Right atrium auricular region (tissue), 2 donors: ENCODE results near the gene FAM83E. TPM values are rescaled to one million over a fixed set of nuclear protein-coding genes. Genes with fewer than 3 reads are reported as not detected.

Source experiments
- DNase-seq: peaks from one replicate; pipeline ENCODE4 v3.0.0-alpha.2; 2019; ENCODE audit warnings: low spot score
- H3K27ac ChIP-seq, 2 donors: fragments of 200-600 bp; sonication (generic); 1 replicate in 1 of 2; 2 replicates in 1 of 2; pipeline ENCODE4 v1.5.1; 2016 to 2019
- H3K27me3 ChIP-seq, 2 donors: fragments of 200-600 bp; sonication (generic); one replicate each; pipeline versions ENCODE4 v1.5.1 to v1.6.0; 2017 to 2019
- H3K36me3 ChIP-seq: fragments of 200-600 bp; sonication (generic); one replicate; pipeline ENCODE4 v1.5.1; 2016
- H3K4me1 ChIP-seq, 2 donors: fragments of 200-600 bp; sonication (generic); one replicate each; pipeline versions ENCODE4 v1.5.1 to v1.6.0; 2017 to 2019
- H3K4me3 ChIP-seq, 2 donors: fragments of 200-600 bp; sonication (generic); 1 replicate in 1 of 2; 2 replicates in 1 of 2; pipeline ENCODE4 v1.5.1; 2017 to 2019; ENCODE audit warnings: mild to moderate bottlenecking in 1 of 2, moderate library complexity in 1 of 2
- H3K9me3 ChIP-seq, 2 donors: fragments of 200-600 bp; sonication (generic); one replicate each; pipeline ENCODE4 v1.5.1; 2019
- CTCF ChIP-seq, 2 donors: fragments of 200-600 bp; sonication (generic); IDR thresholded peaks; one replicate each; pipeline ENCODE4 v1.5.1; 2019; ENCODE audit warnings: antibody characterized with exemption in 2 of 2
- total RNA-seq, 2 donors: library from RNA; depleted of rRNA; stranded (reverse); fragments of >200 nt; gene quantifications; one replicate each; pipeline ENCODE4 v1.1.0, GENCODE V29; 2016

The FAM83E gene
- total RNA-seq, 2 donors from 2014 or later, result not detected

GRCh38 chr19:48613024-48613851 is 1.6 kb downstream of the FAM83E start:
- H3K9me3 ChIP-seq, result no peaks in the 10 kb centered on the region
- peaks cover 28% of the 10 kb centered on the region for H3K36me3 ChIP-seq
- H3K27me3 ChIP-seq, result no peaks in the 10 kb centered on the region
- H3K4me1 ChIP-seq, result peaks cover 0 to 45% of the 10 kb centered on the region in 2 donors
- peak overlapping the region in 1 of 2 donors; percentile 14 for H3K27ac ChIP-seq
- H3K4me3 ChIP-seq, result no peak overlapping the region
- no peak for DNase-seq
- no peak for TF ChIP-seq CTCF (IDR thresholded peaks at IDR 0.05)

GRCh38 chr19:48611872-48612271 is 3.0 kb downstream of the FAM83E start:
- Histone ChIP-seq H3K36me3 (peaks cover 20% of the 10 kb centered on the region), H3K4me3 (no peak overlapping the region), H3K9me3 (no peaks in the 10 kb centered on the region), H3K27ac (no peak overlapping the region), H3K4me1 (peaks cover 0 to 31% of the 10 kb centered on the region in 2 donors), H3K27me3 (no peaks in the 10 kb centered on the region)
- no peak for TF ChIP-seq CTCF (IDR thresholded peaks at IDR 0.05)
- no peak for DNase-seq

- Histone ChIP-seq H3K27ac (no peak overlapping the region), H3K9me3 (no peaks in the 10 kb centered on the region), H3K36me3 (no peaks in the 10 kb centered on the region), H3K4me3 (no peak overlapping the region), H3K4me1 (peaks cover 0 to 11% of the 10 kb centered on the region in 2 donors), H3K27me3 (no peaks in the 10 kb centered on the region)
- TF ChIP-seq CTCF (IDR thresholded peaks at IDR 0.05), result no peak
- no peak for DNase-seq
These were observed 5.2 kb downstream of the FAM83E start for GRCh38 chr19:48609571-48610108.

- peaks cover 0 to 3% of the 10 kb centered on the region in 2 donors for H3K4me1 ChIP-seq
- no peak overlapping the region for H3K4me3 ChIP-seq
- H3K27me3 ChIP-seq, result no peaks in the 10 kb centered on the region
- peak in 1 of 2 donors; percentile 46 for TF ChIP-seq CTCF (IDR thresholded peaks at IDR 0.05)
- H3K27ac ChIP-seq, result no peak overlapping the region
- DNase-seq, result no peak
- H3K9me3 ChIP-seq, result no peaks in the 10 kb centered on the region
- H3K36me3 ChIP-seq, result no peaks in the 10 kb centered on the region
These were observed 6.0 kb downstream of the FAM83E start for GRCh38 chr19:48608798-48609263.

GRCh38 chr19:48607359-48607755 is 7.5 kb downstream of the FAM83E start:
- no peaks in the 10 kb centered on the region for H3K9me3 ChIP-seq
- DNase-seq, result no peak
- TF ChIP-seq CTCF (IDR thresholded peaks at IDR 0.05), result no peak

More at GRCh38 chr19:48607359-48607755, 7.5 kb downstream of the FAM83E start:
- no peak overlapping the region for H3K4me3 ChIP-seq
- H3K27me3 ChIP-seq, result no peaks in the 10 kb centered on the region
- no peaks in the 10 kb centered on the region for H3K4me1 ChIP-seq
- no peaks in the 10 kb centered on the region for H3K36me3 ChIP-seq
- no peak overlapping the region for H3K27ac ChIP-seq
